ENCODE data around the gene UMAD1. TPM values are rescaled to one million over a fixed set of nuclear protein-coding genes. Genes with fewer than 3 reads are reported as not detected.

Gene UMAD1
- total and polyA plus RNA-seq, 2 experiments from 2014 or later = 8.4 to 12.4 TPM

GRCh38 chr7:7870555-7870954 is 230.0 kb downstream of the UMAD1 start:
- H3K27ac Mint-ChIP-seq = no peak overlapping the region
- TF ChIP-seq JUNB (IDR thresholded peaks at IDR 0.05; ENCODE audit: unreplicated experiment) (no peak), EZH2phosphoT487 (IDR thresholded peaks at IDR 0.05; ENCODE audit: unreplicated experiment) (no peak), POLR2AphosphoS5 (IDR thresholded peaks at IDR 0.05; ENCODE audit: low read depth) (no peak), CREB1 (CRISPR knock-in tag; IDR thresholded peaks at IDR 0.05; ENCODE audit: low read depth) (no peak), CTCF (conservative IDR thresholded peaks at IDR 0.05; ENCODE audit: low read depth in 2 of 2) (no peak), ZNF114 (CRISPR knock-in tag; IDR thresholded peaks at IDR 0.05) (no peak)
- Histone ChIP-seq H3K4me2 (peak overlapping the region; percentile 63), H3K4me1 (ENCODE audit: insufficient read depth) (peaks cover 26% of the 10 kb centered on the region), H3K27ac (ENCODE audit: low read depth) (no peak overlapping the region), H4K20me1 (replicated peaks; ENCODE audit: insufficient read depth) (no peaks in the 10 kb centered on the region), H3K4me3 (no peak overlapping the region), H3K27me3 (ENCODE audit: insufficient read depth) (no peaks in the 10 kb centered on the region), H3K9me2 (ENCODE audit: insufficient read depth) (no peaks in the 10 kb centered on the region), H2AFZ (no peak overlapping the region), H3K36me3 (ENCODE audit: insufficient read depth) (no peaks in the 10 kb centered on the region), H3F3A (replicated peaks; ENCODE audit: low read depth) (no peaks in the 10 kb centered on the region), H3K79me2 (replicated peaks; ENCODE audit: insufficient read depth) (no peaks in the 10 kb centered on the region)
- H3K4me3 Mint-ChIP-seq = no peak overlapping the region
- DNase-seq (ENCODE audit: low spot score) (no peak), ATAC-seq (no peak)
- peaks cover 2% of the 10 kb centered on the region for H3K27me3 Mint-ChIP-seq (ENCODE audit: insufficient read depth, low read depth, poor library complexity)
- peaks cover 13% of the 10 kb centered on the region for H3K4me1 Mint-ChIP-seq
- H3K36me3 Mint-ChIP-seq (ENCODE audit: low read depth) = no peaks in the 10 kb centered on the region
- no peaks in the 10 kb centered on the region for H3K9me3 Mint-ChIP-seq

GRCh38 chr7:7876419-7876818 is 235.9 kb downstream of the UMAD1 start:
- no peak overlapping the region for H3K27ac Mint-ChIP-seq

GRCh38 chr7:7881581-7881980 is 241.0 kb downstream of the UMAD1 start:
- H4K20me1 ChIP-seq (replicated peaks; ENCODE audit: insufficient read depth) = no peaks in the 10 kb centered on the region
- no peaks in the 10 kb centered on the region for H3F3A ChIP-seq (replicated peaks; ENCODE audit: low read depth)
- H3K4me1 ChIP-seq (ENCODE audit: insufficient read depth) = no peaks in the 10 kb centered on the region
- Mint-ChIP-seq H3K4me1 (no peaks in the 10 kb centered on the region), H3K4me3 (no peak overlapping the region), H3K27me3 (ENCODE audit: insufficient read depth, low read depth, poor library complexity) (no peaks in the 10 kb centered on the region), H3K27ac (no peak overlapping the region), H3K9me3 (no peaks in the 10 kb centered on the region), H3K36me3 (ENCODE audit: low read depth) (no peaks in the 10 kb centered on the region)
- no peak overlapping the region for H3K4me3 ChIP-seq
- no peaks in the 10 kb centered on the region for H3K79me2 ChIP-seq (replicated peaks; ENCODE audit: insufficient read depth)
- H3K36me3 ChIP-seq (ENCODE audit: insufficient read depth) = no peaks in the 10 kb centered on the region
- no peak for ATAC-seq
- no peaks in the 10 kb centered on the region for H3K9me2 ChIP-seq (ENCODE audit: insufficient read depth)
- H3K4me2 ChIP-seq = no peak overlapping the region
- DNase-seq (ENCODE audit: low spot score) = no peak
- no peaks in the 10 kb centered on the region for H3K27me3 ChIP-seq (ENCODE audit: insufficient read depth)
- H3K27ac ChIP-seq (ENCODE audit: low read depth) = no peak overlapping the region
- no peak overlapping the region for H2AFZ ChIP-seq
- no peak for TF ChIP-seq EZH2 (IDR thresholded peaks at IDR 0.05; ENCODE audit: low read depth, unreplicated experiment)
- TF ChIP-seq ZNF462 (CRISPR knock-in tag; IDR thresholded peaks at IDR 0.05) = no peak

More at GRCh38 chr7:7876419-7876818, 235.9 kb downstream of the UMAD1 start:
- peaks cover 4% of the 10 kb centered on the region for H3K4me1 Mint-ChIP-seq
- H3K27me3 ChIP-seq (ENCODE audit: insufficient read depth) = no peaks in the 10 kb centered on the region
- no peaks in the 10 kb centered on the region for H3K36me3 ChIP-seq (ENCODE audit: insufficient read depth)
- no peaks in the 10 kb centered on the region for H3K79me2 ChIP-seq (replicated peaks; ENCODE audit: insufficient read depth)
- ATAC-seq (no peak), DNase-seq (ENCODE audit: low spot score) (no peak)
- H3K27ac ChIP-seq (ENCODE audit: low read depth) = no peak overlapping the region
- H3K4me2 ChIP-seq = no peak overlapping the region
- no peak overlapping the region for H3K4me3 Mint-ChIP-seq
- peaks cover 7% of the 10 kb centered on the region for H3K4me1 ChIP-seq (ENCODE audit: insufficient read depth)
- H3K9me3 Mint-ChIP-seq = no peaks in the 10 kb centered on the region
- H3K36me3 Mint-ChIP-seq (ENCODE audit: low read depth) = no peaks in the 10 kb centered on the region
- no peak overlapping the region for H3K4me3 ChIP-seq
- H3K9me2 ChIP-seq (ENCODE audit: insufficient read depth) = no peaks in the 10 kb centered on the region
- H3F3A ChIP-seq (replicated peaks; ENCODE audit: low read depth) = no peaks in the 10 kb centered on the region
- TF ChIP-seq ZNF331 (CRISPR knock-in tag; IDR thresholded peaks at IDR 0.05; ENCODE audit: low read depth) (no peak), EZH2 (IDR thresholded peaks at IDR 0.05; ENCODE audit: low read depth, unreplicated experiment) (no peak), ZNF114 (CRISPR knock-in tag; IDR thresholded peaks at IDR 0.05) (no peak), POLR2AphosphoS5 (IDR thresholded peaks at IDR 0.05; ENCODE audit: low read depth) (no peak), JUNB (IDR thresholded peaks at IDR 0.05; ENCODE audit: unreplicated experiment) (no peak)
- peaks cover 2% of the 10 kb centered on the region for H3K27me3 Mint-ChIP-seq (ENCODE audit: insufficient read depth, low read depth, poor library complexity)
- H4K20me1 ChIP-seq (replicated peaks; ENCODE audit: insufficient read depth) = no peaks in the 10 kb centered on the region
- H2AFZ ChIP-seq = no peak overlapping the region
